Activated T-cell treated with anti-CD3 and anti-CD28 coated beads, Interleukin-2, amount 50 U/mL, for 1 hour (primary cell): ENCODE data around the gene SFTPA2.
"Not testable (repeated sequence)": the region's sequence is repeated elsewhere in the genome, so short reads cannot be mapped to it uniquely, and the experiment has no call there.

Experiments used
- DNase-seq: peaks from one replicate; pipeline ENCODE4 v3.0.0-alpha.2; 2020

Gene SFTPA2

GRCh38 chr10:79556961-79557360 lies 3.2 kb downstream of the SFTPA2 start:
- DNase-seq: not testable (repeated sequence)

GRCh38 chr10:79555354-79556309 lies 4.6 kb downstream of the SFTPA2 start:
- DNase-seq: no peak

GRCh38 chr10:79552143-79552542 lies 8.1 kb downstream of the SFTPA2 start:
- DNase-seq: no peak

GRCh38 chr10:79547973-79548372 lies 12.2 kb downstream of the SFTPA2 start:
- DNase-seq: no peak

GRCh38 chr10:79547128-79547527 lies 13.1 kb downstream of the SFTPA2 start:
- not testable (repeated sequence) for DNase-seq

- DNase-seq: not testable (repeated sequence)
Measured at GRCh38 chr10:79544926-79545659, 15.1 kb downstream of the SFTPA2 start.

GRCh38 chr10:79544408-79544807 lies 15.8 kb downstream of the SFTPA2 start:
- DNase-seq: not testable (repeated sequence)

GRCh38 chr10:79542626-79543025 lies 17.6 kb downstream of the SFTPA2 start:
- no peak for DNase-seq

GRCh38 chr10:79540930-79541329 lies 19.3 kb downstream of the SFTPA2 start:
- not testable (repeated sequence) for DNase-seq

- DNase-seq: not testable (repeated sequence)
Measured at GRCh38 chr10:79538311-79538710, 21.9 kb downstream of the SFTPA2 start.

- DNase-seq: not testable (repeated sequence)
Measured at GRCh38 chr10:79533903-79534175, 26.4 kb downstream of the SFTPA2 start.

GRCh38 chr10:79533142-79533902 lies 26.9 kb downstream of the SFTPA2 start:
- DNase-seq: not testable (repeated sequence)

- DNase-seq: not testable (repeated sequence)
Measured at GRCh38 chr10:79528261-79528660, 31.9 kb downstream of the SFTPA2 start.

- DNase-seq: not testable (repeated sequence)
Measured at GRCh38 chr10:79525049-79525710, 35.0 kb downstream of the SFTPA2 start.

GRCh38 chr10:79523157-79523853 lies 36.9 kb downstream of the SFTPA2 start:
- not testable (repeated sequence) for DNase-seq

GRCh38 chr10:79522464-79522863 lies 37.7 kb downstream of the SFTPA2 start:
- DNase-seq: not testable (repeated sequence)

GRCh38 chr10:79521751-79522150 lies 38.5 kb downstream of the SFTPA2 start:
- not testable (repeated sequence) for DNase-seq

- not testable (repeated sequence) for DNase-seq
Measured at GRCh38 chr10:79517567-79517966, 42.6 kb downstream of the SFTPA2 start.

- DNase-seq: not testable (repeated sequence)
Measured at GRCh38 chr10:79516532-79517205, 43.5 kb downstream of the SFTPA2 start.

GRCh38 chr10:79511891-79512583 lies 48.2 kb downstream of the SFTPA2 start, which contains the start of gene EIF5AL1:
TSS of gene EIF5AL1 (plus strand) at chr10:79512533. CDS start at chr10:79512650, 117 bp downstream.
- DNase-seq: not testable (repeated sequence)
